Tibial artery (tissue), 4 donors: ENCODE data around the gene ING2.

Source experiments
- DNase-seq, 2 donors: peaks; one replicate each; pipeline ENCODE4 v3.0.0-alpha.2; 2019
- H3K27ac ChIP-seq, 2 donors: fragments of 200-600 bp; sonication (generic) in 1 of 2; 1 replicate in 1 of 2; 2 replicates in 1 of 2; pipeline ENCODE4 v1.5.1; 2018 to 2019; ENCODE audit warnings: mild to moderate bottlenecking in 1 of 2
- H3K27me3 ChIP-seq, 2 donors: fragments of 200-600 bp; sonication (generic) in 1 of 2; one replicate each; pipeline versions ENCODE4 v1.5.1 to v1.6.0; 2016 to 2019
- H3K36me3 ChIP-seq, 3 donors: fragments of 200-600 bp; sonication (generic) in 2 of 3; one replicate each; pipeline ENCODE4 v1.5.1; 2016 to 2019; ENCODE audit warnings: mild to moderate bottlenecking in 2 of 3
- H3K4me1 ChIP-seq, 4 donors: fragments of 200-600 bp; sonication (generic) in 2 of 4; 1 replicate in 3 of 4; 2 replicates in 1 of 4; pipeline ENCODE4 v1.5.1; 2016 to 2019
- H3K4me3 ChIP-seq, 2 donors: fragments of 200-600 bp; sonication (generic) in 1 of 2; 1 replicate in 1 of 2; 2 replicates in 1 of 2; pipeline ENCODE4 v1.5.1; 2018 to 2019; ENCODE audit warnings: mild to moderate bottlenecking in 2 of 2
- H3K9me3 ChIP-seq, 3 donors: fragments of 200-600 bp; sonication (generic) in 1 of 3; one replicate each; pipeline ENCODE4 v1.5.1; 2016 to 2019
- CTCF ChIP-seq, 2 experiments: fragments of 200-600 bp in 1 of 2; fragments of 450-650 bp in 1 of 2; IDR thresholded peaks; one replicate each; pipeline ENCODE4 v1.5.1; 2017 to 2019; ENCODE audit warnings: antibody characterized with exemption in 2 of 2, mild to moderate bottlenecking in 1 of 2, moderate library complexity in 1 of 2
- intact Hi-C: fragments of 100-400 bp; cut with DNase I; formaldehyde crosslinking; loops from one replicate; pipeline ENCODE4 v1.15.0; 2023; ENCODE audit warnings: low total_unique reads

The ING2 gene

GRCh38 chr4:183541752-183542040 lies 36.8 kb downstream of the ING2 start:
- TF ChIP-seq CTCF (IDR thresholded peaks at IDR 0.05): no peak
- Histone ChIP-seq H3K27ac (no peak overlapping the region), H3K27me3 (peaks cover 0 to 7% of the 10 kb centered on the region in 2 donors), H3K4me1 (peaks cover 0 to 5% (median 0%) of the 10 kb centered on the region in 4 donors), H3K36me3 (no peaks in the 10 kb centered on the region), H3K4me3 (no peak overlapping the region), H3K9me3 (no peaks in the 10 kb centered on the region)
- DNase-seq: no peak
- intact Hi-C loops: no loop called here

- intact Hi-C loops: no loop called here
- no peak for DNase-seq
- TF ChIP-seq CTCF (IDR thresholded peaks at IDR 0.05): no peak
These were observed 38.6 kb downstream of the ING2 start for GRCh38 chr4:183543435-183543834.

GRCh38 chr4:183544109-183544508 lies 39.3 kb downstream of the ING2 start:
- DNase-seq: no peak

More at GRCh38 chr4:183543435-183543834, 38.6 kb downstream of the ING2 start:
- H3K27ac ChIP-seq: no peak overlapping the region
- H3K36me3 ChIP-seq: no peaks in the 10 kb centered on the region
- peaks cover 0 to 5% (median 0%) of the 10 kb centered on the region in 4 donors for H3K4me1 ChIP-seq
- no peaks in the 10 kb centered on the region for H3K9me3 ChIP-seq
- H3K4me3 ChIP-seq: no peak overlapping the region
- H3K27me3 ChIP-seq: peaks cover 0 to 2% of the 10 kb centered on the region in 2 donors

GRCh38 chr4:183546376-183546775 lies 41.5 kb downstream of the ING2 start:
- TF ChIP-seq CTCF (IDR thresholded peaks at IDR 0.05): no peak

More at GRCh38 chr4:183544109-183544508, 39.3 kb downstream of the ING2 start:
- no peaks in the 10 kb centered on the region for H3K36me3 ChIP-seq
- peaks cover 0 to 5% (median 0%) of the 10 kb centered on the region in 4 donors for H3K4me1 ChIP-seq
- intact Hi-C loops: no loop called here
- no peak for TF ChIP-seq CTCF (IDR thresholded peaks at IDR 0.05)
- no peaks in the 10 kb centered on the region for H3K27me3 ChIP-seq
- H3K9me3 ChIP-seq: no peaks in the 10 kb centered on the region
- H3K27ac ChIP-seq: no peak overlapping the region
- H3K4me3 ChIP-seq: no peak overlapping the region

GRCh38 chr4:183548306-183548705 lies 43.4 kb downstream of the ING2 start:
- Histone ChIP-seq H3K4me1 (no peaks in the 10 kb centered on the region), H3K27ac (no peak overlapping the region), H3K9me3 (no peaks in the 10 kb centered on the region), H3K36me3 (no peaks in the 10 kb centered on the region), H3K27me3 (no peaks in the 10 kb centered on the region), H3K4me3 (no peak overlapping the region)
- intact Hi-C loops: no loop called here
- TF ChIP-seq CTCF (IDR thresholded peaks at IDR 0.05): no peak
- no peak for DNase-seq

More at GRCh38 chr4:183546376-183546775, 41.5 kb downstream of the ING2 start:
- Histone ChIP-seq H3K9me3 (no peaks in the 10 kb centered on the region), H3K4me3 (no peak overlapping the region), H3K36me3 (no peaks in the 10 kb centered on the region), H3K27me3 (no peaks in the 10 kb centered on the region), H3K27ac (no peak overlapping the region), H3K4me1 (peaks cover 0 to under 1% (median 0%) of the 10 kb centered on the region in 4 donors)
- intact Hi-C loops: no loop called here
- no peak for DNase-seq
